PFSK-1 (cell line): ENCODE measurements around the gene JMJD7.

Experiments used
- FOXP2 ChIP-seq: optimal IDR thresholded peaks from 2 replicates; pipeline ENCODE3; 2011; ENCODE audit warnings: borderline replicate concordance, control low read depth, inconsistent platforms; ENCODE audit not compliant: insufficient read depth; ENCODE audit errors: extremely low read length, extremely low read depth
- POLR2AphosphoS5 ChIP-seq: IDR thresholded peaks from 2 replicates; pipeline ENCODE4 v1.6.1; 2012; ENCODE audit warnings: low read depth, mild to moderate bottlenecking, control low read depth, low read length, moderate library complexity
- REST ChIP-seq, 2 experiments: IDR thresholded peaks; 2 replicates each; pipeline versions ENCODE4 v1.6.1 to v1.8.0; 2011 to 2012; ENCODE audit warnings: low read depth in 2 of 2, low read length in 2 of 2, control low read depth in 1 of 2, inconsistent platforms in 1 of 2, mild to moderate bottlenecking in 1 of 2, moderate library complexity in 1 of 2; ENCODE audit not compliant: insufficient read depth in 1 of 2
- SIN3A ChIP-seq: IDR thresholded peaks from 2 replicates; pipeline ENCODE4 v1.6.1; 2012; ENCODE audit warnings: mild to moderate bottlenecking, low read length, moderate library complexity, borderline replicate concordance; ENCODE audit not compliant: insufficient read depth
- TAF1 ChIP-seq: IDR thresholded peaks from 2 replicates; pipeline ENCODE4 v1.6.1; 2012; ENCODE audit warnings: low read length, control low read depth, borderline replicate concordance; ENCODE audit not compliant: insufficient read depth

JMJD7 gene

GRCh38 chr15:41877631-41878354 lies 49.9 kb downstream of the JMJD7 start:
- no peak for TF ChIP-seq TAF1
- TF ChIP-seq POLR2AphosphoS5 = no peak
- no peak for TF ChIP-seq SIN3A
- TF ChIP-seq REST (IDR thresholded peaks at IDR 0.05; ENCODE audit: insufficient read depth in 1 of 2, low read depth in 2 of 2, low read length in 2 of 2) = no peak
- TF ChIP-seq FOXP2 = no peak

GRCh38 chr15:41878355-41878699 lies 50.4 kb downstream of the JMJD7 start:
- TF ChIP-seq REST (IDR thresholded peaks at IDR 0.05; ENCODE audit: insufficient read depth in 1 of 2, low read depth in 2 of 2, low read length in 2 of 2) (no peak), SIN3A (no peak), FOXP2 (no peak), POLR2AphosphoS5 (no peak), TAF1 (no peak)

GRCh38 chr15:41879321-41879845 lies 51.5 kb downstream of the JMJD7 start:
- TF ChIP-seq FOXP2 (no peak), SIN3A (no peak), REST (IDR thresholded peaks at IDR 0.05; ENCODE audit: insufficient read depth in 1 of 2, low read depth in 2 of 2, low read length in 2 of 2) (no peak), POLR2AphosphoS5 (no peak), TAF1 (no peak)

- no peak for TF ChIP-seq SIN3A
- no peak for TF ChIP-seq POLR2AphosphoS5
- no peak for TF ChIP-seq REST (IDR thresholded peaks at IDR 0.05; ENCODE audit: insufficient read depth in 1 of 2, low read depth in 2 of 2, low read length in 2 of 2)
- TF ChIP-seq TAF1 = no peak
- TF ChIP-seq FOXP2 = no peak
These were observed 52.4 kb downstream of the JMJD7 start for GRCh38 chr15:41880156-41880877.
